8988T (cell line): ENCODE measurements around the gene SMC1B.
"Not testable (repeated sequence)": the region's sequence is repeated elsewhere in the genome, so short reads cannot be mapped to it uniquely, and the experiment has no call there.

ENCODE experiments used
- DNase-seq: peaks from one replicate; pipeline ENCODE4 v3.0.0; 2011

The SMC1B gene

DNA sequence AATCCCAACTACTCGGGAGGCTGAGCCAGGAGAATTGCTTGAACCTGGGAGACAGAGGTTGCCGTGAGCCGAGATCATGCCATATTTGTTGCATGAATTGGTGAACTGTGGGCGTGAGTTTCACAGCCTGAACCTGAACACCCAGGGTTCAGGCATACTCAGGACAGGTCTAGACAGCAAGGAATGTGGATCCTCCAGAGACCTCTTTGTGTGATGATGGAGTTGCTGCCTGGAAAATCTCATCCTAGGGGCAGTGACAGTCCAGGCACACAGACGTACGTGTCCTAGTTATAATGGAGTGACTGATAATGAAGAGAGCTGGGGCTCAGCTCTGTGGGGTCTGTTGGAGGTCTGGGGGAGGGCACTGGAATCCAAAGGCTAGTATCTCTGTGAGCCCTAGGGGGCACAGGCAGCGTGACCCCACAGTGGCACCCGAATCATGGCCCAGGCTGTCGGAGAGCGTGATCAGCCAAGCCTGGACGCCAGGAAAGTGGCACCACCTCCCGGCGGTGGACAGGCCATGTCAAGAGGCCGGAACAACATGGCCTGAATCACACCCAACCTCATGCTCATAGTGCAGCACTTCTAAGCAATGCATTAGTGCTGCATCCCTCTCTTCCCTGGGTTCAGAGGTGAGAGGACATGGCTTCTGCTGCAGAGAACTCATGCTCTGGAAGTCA, 31.8 kb upstream of the SMC1B start:
- no peak for DNase-seq

DNA sequence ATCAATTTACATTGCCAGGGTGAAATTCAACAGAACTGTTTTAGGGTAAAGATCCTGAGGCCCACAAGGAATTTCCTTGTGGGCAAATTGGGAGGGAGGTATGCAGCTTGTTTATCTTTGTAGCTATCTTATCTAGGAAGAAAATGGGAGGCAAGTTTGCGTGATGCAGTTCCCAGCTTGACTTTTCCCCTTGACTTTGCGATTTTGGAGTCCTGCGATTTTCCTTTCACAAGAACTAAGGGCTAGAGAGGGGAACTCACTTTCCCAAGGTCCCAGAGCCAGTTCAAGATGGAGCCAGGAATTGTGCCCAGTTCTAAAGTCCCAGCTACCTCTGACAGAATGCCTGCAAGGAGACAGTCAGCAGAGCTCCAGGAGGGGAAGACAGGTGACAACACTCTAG, 30.8 kb upstream of the SMC1B start:
- DNase-seq: no peak

DNA sequence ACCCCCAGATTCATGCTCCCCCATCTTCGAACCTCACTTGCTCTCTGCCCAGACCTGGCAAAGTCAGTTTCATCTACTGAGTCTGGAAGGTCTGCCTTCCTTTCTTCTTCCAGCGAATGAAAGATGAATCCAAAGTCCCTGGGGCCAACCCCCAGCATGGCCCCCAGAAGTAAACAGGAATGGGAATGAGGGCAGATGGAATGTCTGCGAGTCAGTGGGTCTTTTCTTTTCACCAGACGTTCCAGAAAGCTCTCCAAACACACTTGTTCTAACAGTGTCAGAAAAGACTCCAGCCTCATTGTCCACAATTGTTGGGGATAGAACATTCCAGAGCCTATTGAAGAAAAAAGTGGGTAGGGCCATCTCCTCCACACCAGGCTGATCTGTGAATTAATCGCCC, 28.7 kb upstream of the SMC1B start:
- no peak for DNase-seq

DNA sequence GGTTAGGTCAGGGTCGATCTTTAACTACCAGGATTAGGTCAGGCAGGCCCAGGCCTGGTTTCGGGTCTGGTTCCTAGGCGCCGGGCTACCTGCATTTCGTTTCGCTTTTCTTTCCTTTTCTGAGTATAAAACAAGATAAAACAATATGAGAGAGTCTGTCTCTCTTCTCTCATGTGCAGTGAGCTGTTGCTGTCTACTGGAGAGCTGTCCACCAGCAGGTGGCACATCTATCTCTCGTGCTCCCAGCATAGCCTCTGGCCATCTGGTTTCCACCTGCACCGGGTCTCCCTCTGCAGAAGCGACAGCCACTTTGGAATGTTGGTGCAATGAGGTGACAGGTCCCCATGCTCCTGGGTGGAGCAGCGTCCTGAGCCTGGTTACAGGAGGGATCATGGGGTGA, 27.7 kb upstream of the SMC1B start:
- DNase-seq: peak; percentile 70

DNA sequence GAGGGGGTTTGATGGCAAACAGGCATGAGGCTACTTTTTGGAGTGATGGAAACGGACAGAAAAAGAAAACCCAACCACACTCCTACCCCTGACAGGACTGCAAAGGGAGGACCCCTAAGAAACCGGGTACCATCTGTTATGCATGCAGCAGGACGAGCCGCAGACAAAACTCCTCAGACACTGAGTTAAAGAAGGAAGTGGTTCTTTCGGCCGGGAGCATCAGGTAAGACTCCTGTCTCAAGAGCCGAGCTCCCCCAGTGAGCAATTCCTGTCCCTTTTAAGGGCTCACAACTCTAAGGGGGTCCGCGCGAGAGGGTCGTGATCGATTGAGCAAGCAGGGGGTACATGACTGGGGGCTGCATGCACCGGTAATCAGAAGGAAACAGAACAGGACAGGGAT, 27.3 kb upstream of the SMC1B start:
- not testable (repeated sequence) for DNase-seq

DNA sequence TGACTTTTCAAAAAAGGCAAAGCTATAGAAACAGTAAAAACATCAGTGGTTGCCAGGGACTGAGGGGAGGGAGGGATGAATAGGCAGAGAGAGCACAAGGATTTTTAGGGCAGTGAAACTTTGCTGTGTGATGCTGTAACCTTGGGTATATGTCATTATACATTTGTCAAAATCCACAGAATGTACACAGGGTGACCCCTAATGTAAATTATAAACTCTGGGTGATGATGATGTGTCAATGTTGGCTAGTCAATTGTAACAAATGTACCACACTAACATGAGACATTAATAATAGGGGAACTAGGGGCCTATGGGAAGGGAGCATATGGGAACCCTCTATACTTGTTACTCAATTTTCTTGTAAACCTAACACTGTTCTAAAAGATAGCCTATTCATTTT, 24.9 kb upstream of the SMC1B start:
- no peak for DNase-seq

DNA sequence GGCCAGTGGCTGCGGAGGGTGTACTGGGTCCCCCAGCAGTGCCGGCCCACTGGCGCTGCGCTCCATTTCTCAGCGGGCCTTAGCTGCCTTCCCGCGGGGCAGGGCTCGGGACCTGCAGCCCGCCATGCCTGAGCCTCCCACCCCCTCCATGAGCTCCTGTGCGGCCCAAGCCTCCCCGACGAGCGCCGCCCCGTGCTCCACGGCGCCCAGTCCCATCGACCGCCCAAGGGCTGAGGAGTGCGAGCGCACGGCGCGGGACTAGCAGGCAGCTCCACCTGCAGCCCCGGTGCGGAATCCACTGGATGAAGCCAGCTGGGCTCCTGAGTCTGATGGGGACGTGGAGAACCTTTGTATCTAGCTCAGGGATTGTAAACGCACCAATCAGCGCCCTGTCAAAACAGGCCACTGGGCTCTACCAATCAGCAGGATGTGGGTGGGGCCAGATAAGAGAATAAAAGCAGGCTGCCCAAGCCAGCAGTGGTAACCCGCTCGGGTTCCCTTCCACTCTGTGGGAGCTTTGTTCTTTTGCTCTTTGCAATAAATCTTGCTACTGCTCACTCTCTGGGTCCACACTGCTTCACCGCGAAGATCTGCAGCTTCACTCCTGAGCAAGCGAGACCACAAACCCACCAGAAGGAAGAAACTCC, 23.6 kb upstream of the SMC1B start:
- DNase-seq: not testable (repeated sequence)

DNA sequence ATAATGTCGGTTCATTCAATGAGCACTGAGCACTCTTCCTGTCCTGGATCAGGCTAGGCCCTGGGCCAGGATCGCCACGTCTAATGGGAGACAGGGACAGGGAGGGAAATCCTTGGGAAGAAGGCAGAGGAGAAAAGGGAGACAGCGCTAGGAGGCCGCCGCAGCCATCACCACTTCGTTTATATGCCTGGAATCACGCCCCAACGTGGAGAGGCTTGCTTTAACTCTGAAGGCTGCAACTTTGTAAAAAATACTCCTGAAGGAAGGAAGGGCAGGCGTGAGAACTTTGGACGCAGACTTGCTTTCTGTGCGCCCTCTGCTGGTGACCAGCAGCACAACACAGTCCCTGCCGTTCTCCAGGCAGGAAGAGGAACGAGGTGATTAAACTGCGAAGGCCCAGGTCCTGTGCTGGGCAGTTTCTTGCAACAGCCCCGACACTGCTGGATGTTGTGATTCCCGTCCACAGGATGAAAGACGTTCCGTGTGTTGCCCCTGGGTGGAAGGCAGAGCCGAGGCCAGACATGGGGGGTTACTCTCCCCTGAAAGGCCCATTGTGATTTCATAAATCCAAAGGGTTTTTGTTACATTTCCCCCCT, 22.2 kb upstream of the SMC1B start:
- DNase-seq: peak; percentile 78

DNA sequence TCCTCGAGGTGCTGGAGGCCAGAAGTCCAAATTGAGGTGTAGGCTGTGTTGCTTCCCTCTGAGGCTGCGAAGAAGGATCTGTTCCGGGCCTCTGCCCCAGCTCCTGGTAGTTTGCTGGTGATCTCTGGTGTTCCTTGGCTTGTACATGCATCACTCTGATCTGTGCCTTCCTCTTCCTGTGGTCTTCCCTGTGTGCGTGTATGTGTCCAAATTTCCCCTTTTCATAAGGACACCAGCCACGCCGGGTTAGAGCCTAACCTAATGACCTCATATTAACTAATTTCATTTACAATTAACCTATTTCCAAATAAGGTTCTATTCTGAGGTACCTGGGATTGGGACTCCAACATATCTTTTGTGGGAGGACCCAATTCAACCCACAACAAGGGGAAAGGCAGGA, 21.6 kb upstream of the SMC1B start:
- DNase-seq: no peak

DNA sequence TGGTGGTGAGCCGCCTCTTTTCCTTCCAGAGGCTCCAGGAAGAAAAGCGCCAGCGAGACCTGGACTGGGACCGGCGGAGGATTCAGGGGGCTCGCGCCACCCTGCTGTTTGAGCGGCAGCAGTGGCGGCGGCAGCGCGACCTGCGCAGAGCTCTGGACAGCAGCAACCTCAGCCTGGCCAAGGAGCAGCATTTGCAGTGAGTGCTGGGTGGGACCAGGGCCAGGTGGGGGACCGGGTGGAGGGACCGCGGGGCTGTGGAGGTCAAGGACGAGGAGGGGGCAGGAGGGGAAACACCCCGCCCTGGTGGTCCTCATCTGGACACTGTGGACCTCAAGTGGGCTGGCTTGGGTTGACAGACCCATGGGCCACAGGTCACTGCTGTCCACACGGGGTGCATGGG, 17.5 kb upstream of the SMC1B start:
- DNase-seq: no peak

DNA sequence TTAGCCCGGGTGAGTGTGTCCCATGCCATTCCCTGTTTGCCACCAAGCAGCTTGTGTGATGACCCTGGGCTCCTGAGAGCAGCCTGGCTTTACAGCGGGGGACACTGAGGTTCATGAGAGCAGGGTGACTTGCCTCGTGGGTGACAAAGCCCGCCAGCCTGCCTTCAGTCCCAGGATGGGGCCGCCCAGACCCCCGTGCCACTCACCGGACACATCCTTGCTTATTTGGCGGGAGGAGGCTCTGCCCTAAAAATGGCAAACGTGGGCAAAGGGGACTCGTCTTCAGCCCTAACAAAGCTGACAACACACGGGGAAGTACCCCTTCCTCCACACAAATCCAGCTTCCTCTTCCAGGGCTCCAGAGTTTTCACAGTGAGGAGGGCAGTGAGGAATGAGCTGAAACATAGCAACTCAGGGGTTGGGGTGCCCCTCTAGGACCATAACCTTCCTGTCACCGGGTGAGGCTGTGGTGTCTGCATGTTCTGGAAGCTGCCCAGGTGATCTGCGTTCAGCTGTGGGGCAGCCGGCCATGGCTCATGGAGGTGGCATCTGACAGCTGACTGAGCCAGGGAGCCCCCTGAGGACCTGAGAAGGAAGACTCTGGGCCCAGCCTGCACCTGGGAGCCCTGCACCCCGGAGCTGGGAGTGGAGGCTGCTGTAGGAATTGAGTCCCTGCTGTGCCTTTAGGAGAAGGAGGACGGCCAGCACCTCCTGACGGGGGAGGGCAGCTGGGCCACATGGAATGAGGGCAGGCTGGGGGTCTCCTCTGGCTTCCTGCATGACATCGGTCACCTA, 16.8 kb upstream of the SMC1B start:
- no peak for DNase-seq

DNA sequence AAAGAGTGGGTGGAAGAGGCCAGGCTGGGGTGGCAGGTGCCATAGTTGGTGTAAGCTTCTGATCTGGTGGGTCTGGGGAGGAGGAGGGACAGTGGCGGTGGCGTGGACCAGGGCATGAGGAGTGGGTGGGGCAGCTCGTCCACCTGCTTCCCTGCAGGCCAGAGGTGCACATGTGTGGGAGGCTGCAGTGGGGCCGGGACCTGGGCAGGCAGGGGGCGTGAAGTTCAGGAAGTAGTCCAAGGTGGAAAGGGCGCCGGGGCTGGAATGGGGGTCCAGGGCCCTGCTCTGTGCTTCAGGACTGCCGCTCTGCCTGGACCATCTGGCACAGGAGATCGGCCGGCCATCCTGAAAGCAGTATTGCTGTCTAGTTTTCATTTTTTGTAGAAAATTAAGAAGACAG, 16.0 kb upstream of the SMC1B start:
- DNase-seq: no peak

DNA sequence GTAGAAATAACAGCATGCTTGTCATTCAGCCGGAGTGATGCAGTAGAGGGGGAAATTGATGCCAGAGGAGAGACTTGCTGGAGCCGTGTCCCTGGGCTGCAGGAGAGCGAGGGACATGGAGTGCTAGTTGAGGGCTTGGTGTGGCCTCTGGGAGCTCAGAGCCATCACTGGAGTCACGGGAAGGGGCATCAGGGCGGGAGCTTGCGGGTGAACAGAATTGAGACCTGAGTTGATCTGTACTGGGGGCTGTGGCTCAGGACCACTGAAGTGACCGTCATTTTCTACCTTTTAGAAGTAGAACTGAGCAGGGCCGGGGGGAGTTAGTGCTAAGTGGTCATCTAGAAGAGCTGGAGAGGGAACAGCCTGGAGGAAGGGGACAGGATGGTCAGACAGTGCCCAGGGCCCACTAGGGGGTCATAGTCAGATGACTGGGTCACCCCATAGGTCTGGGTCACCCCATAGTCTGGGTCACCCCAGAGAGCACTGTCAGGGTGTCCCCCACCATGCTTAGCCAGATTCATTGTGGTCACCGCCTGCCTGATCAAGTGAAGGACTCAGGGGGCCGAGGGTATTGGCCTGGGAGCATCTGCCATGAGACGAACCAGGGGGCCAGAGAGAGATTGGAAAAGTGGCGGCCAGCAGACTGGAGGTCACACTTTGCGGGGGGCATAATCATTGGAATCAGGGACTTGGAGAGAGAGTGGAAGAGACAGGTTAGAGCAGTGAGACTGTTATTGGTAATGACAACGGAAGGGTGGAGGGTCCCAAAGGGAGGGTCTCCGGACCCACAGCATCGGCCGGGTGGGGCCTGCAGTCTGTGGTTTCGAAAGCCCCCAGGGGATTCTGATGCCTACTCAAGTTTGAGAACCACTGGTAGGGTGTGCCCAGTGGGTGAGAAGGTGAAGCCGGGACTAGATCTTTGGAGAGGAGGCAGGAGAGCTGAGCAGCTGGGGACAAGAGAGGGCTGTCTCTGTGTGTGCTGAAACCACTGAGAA, 15.3 kb upstream of the SMC1B start:
- DNase-seq: no peak

DNA sequence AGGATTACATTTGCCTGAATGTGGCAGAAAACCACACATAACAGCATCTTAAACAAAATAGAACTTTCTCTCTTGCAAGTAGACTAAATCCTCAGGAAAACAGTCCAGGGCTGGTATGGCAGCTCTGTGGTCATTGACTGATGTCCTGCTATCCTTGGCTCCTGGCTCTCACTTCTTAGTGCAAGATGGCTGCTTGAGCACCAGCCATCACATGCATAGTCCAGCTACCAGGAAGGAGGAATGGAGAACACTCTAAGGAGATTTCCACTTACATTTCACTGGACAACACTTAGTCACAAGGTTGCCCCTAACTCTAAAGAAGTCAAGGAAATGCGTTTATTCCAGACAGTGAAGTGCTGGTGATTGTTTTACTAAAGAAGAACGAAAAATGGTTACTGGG, 13.7 kb upstream of the SMC1B start:
- no peak for DNase-seq

DNA sequence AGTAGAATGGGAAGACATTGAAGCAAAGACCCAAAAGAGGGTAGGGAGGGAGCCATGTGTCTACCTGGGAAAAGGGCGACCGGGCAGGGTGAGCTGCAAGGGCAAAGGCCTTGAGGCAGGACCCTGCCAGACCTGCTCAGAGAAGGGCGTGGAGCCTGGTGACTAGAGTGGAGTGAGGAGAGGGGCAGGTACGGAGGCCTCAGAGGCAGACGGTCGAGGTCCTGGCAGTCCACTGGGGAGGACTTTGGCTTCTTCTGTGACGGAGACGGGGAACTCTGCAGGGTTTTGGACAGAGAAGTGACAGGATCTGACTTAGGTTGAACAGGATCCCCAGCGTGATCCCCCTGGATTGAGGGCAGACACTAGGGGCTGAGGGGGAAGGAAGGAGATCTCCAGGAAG, 13.0 kb upstream of the SMC1B start:
- no peak for DNase-seq

DNA sequence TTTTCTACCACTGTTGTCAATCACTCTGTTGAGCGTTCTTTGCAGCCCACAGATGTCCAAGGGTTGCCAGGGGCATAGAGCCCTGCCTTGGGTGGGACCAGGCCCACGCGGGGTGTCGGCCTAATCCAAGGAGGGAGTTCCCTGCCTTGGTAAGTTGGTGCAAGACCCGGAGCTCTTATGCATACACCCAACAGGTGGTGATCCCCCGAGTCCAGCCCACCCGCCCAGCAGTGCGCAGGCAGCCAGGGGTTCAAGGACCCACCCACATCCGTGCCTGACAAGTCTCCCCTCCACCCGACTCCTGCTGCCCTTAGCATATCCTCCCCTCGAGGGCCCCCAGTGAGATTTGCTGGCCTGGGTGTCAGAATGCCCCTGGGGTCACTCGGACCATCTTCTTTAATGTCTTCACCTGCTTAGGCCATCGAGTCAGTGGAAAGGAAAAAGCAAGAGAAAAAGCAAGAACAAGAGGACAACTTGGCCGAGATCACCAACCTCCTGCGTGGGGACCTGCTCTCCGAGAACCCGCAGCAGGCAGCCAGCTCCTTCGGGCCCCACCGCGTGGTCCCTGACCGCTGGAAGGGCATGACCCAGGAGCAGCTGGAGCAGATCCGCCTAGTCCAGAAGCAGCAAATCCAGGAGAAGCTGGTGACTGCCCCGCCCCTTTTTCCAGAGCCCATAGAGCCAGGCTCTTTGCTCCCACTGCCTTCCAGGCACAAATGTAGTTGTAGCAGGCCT, 12.3 kb upstream of the SMC1B start:
- DNase-seq: no peak

DNA sequence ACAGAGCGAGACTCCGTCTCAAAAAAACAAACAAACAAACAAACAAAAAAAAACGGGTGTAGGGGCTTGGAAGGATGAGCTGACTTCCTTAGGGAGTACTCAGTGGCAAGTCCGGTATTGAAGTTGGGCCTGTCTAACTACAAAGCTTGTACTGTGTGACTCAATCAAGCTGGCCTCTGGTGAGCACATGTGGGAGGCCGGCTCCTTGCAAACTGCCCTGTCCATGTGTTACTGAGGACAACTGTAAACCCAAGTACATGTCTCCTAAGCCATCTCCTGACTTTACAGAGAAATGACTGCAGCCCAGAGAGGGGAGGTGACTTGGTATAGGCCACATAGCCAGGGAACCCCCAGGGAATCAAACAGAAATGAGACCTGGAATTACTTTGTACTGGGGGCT, 11.7 kb upstream of the SMC1B start:
- DNase-seq: no peak

DNA sequence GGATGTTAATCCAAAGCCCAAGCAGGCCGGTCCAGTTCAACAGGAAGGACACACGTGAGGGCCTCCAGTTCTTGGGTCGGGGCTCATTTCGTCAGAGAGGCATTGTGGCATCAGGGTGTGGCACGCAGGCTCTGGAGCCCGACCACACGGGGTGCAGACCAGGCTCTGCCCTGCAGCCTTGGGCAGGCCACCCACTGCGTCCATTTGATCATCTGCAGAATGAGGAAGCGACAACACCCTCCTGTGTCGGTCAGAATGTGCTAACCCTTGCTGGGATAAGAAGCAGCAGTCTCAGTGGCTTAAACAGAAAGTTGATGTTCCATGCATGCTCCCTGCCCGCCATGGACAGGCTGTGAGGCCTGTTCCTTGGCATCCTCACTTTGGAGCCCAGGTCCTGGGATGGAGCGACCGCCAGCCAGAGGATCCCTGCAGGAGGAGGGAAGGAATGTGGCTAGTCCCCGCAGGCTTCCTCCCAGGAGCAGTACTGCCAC, 10.9 kb upstream of the SMC1B start:
- DNase-seq: no peak

DNA sequence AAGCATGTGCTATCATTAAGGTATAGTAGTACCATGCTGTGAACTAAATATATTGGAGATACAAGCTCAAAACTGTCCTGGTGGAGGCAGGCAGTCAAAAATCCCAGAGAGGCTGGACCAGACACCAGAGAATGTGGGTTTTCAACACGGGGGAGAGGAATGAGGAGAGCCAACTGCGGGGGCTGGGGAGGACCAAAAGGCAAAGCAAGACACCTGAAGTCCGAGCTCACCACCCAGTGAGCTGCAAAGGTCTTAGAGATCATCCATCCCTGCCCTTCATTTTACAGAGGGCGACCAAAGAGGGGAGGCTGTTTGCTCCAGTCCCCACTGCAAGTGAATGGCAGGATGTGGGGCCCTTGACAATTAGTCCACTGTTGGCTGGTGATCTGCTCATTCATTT, 10.1 kb upstream of the SMC1B start:
- DNase-seq: no peak

DNA sequence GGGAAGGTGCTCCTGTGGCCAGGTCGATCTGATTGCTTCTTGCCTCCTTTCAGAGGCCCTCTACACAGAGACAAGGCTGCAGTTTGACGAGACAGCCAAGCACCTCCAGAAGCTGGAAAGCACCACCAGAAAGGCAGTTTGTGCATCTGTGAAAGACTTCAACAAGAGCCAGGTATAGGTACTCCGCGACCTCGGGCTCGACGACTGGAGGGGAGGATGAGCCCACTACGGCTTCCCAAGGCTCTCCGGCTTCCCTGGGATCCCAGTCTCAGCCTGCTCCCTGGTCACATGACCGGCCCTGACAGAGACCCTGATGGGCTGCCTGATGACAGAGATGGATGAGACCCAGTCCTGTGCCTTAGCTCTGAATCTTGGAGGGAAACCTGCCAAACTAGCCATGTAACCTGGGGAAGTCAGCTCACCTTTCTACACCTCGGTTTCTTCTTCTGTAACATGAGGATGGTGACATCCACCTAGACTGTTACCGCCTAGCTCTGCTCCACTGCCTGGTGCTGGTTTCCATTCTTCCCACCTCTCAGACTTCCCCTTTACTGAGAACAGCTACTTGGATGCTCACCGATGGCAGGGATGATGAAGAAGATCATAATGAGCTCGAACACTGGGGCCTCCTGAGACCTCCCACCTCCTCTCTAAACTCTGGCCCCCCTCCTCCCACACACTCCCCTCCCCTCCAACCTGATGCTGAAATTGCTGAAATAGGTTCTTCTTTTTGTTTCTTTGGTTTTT, 9.0 kb upstream of the SMC1B start:
- no peak for DNase-seq
